Measurements from ENCODE around the gene FRMD4A. TPM values are rescaled to one million over a fixed set of nuclear protein-coding genes. Genes with fewer than 3 reads are reported as not detected.

Gene FRMD4A
- polyA plus RNA-seq, 1 of the 3 experiments (the other 2 are of a cell fraction): 37.7 TPM

GRCh38 chr10:13632884-13633440 is 697.8 kb downstream of the FRMD4A start:
- WGBS (ENCODE audit: low lambda C conversion rate): 94% methylated on average over 5 of the region's 5 CpGs
- POLR2A ChIA-PET: no interaction called here
- no peak overlapping the region for H3K9ac ChIP-seq
- H3F3A ChIP-seq (replicated peaks; ENCODE audit: insufficient read depth): peaks cover 11% of the 10 kb centered on the region
- H3K9me3 ChIP-seq: no peaks in the 10 kb centered on the region
- H2AFZ ChIP-seq (ENCODE audit: low read depth): no peak overlapping the region
- no peak overlapping the region for H3K4me2 ChIP-seq
- no peak overlapping the region for H3K4me3 ChIP-seq (ENCODE audit: low read depth in 2 of 2, low read length in 1 of 2)
- peaks cover 0 to 4% of the 10 kb centered on the region in 2 experiments; a peak in 2 of 4 replicates for H3K4me1 ChIP-seq (ENCODE audit: control insufficient read depth in 1 of 2, insufficient read depth in 2 of 2, low read depth in 1 of 2, low read length in 1 of 2)
- no peaks in the 10 kb centered on the region for H4K20me1 ChIP-seq (ENCODE audit: insufficient read depth)
- H3K9me2 ChIP-seq: no peaks in the 10 kb centered on the region
- H3K36me3 ChIP-seq (replicated peaks in 1 of 2; ENCODE audit: control insufficient read depth in 1 of 2, insufficient read depth in 2 of 2, low read length in 1 of 2): peaks cover 32 to 38% of the 10 kb centered on the region in 2 experiments
- DNase-seq: no peak
- H3K27ac ChIP-seq (ENCODE audit: low read depth in 2 of 2, low read length in 1 of 2): no peak overlapping the region
- CTCF ChIA-PET: interaction anchor here (0.5 to 1.8 kb wide), 2 partner anchors 144 to 261 kb away, joined by 3 to 5 read pairs; no protein-coding TSS in a partner anchor
- H3K79me2 ChIP-seq (ENCODE audit: insufficient read depth): no peaks in the 10 kb centered on the region
- no peaks in the 10 kb centered on the region for H3K27me3 ChIP-seq (ENCODE audit: insufficient read depth)
- no peak for TF ChIP-seq FOSL2 (IDR thresholded peaks at IDR 0.05; ENCODE audit: borderline replicate concordance, low read depth)
- no peak for TF ChIP-seq USF2 (IDR thresholded peaks at IDR 0.05; ENCODE audit: borderline replicate concordance, low read depth, low read length)
- no peak for TF ChIP-seq ELF1 (IDR thresholded peaks at IDR 0.05)
- TF ChIP-seq ZBTB33 (IDR thresholded peaks at IDR 0.05; ENCODE audit: borderline replicate concordance, low read depth): no peak
- no peak for TF ChIP-seq TEAD4 (IDR thresholded peaks at IDR 0.05; ENCODE audit: borderline replicate concordance, insufficient read depth)

GRCh38 chr10:13632440-13632839 is 698.3 kb downstream of the FRMD4A start:
- no peak for DNase-seq
- H3K9me3 ChIP-seq: no peaks in the 10 kb centered on the region
- H3K27ac ChIP-seq (ENCODE audit: low read depth in 2 of 2, low read length in 1 of 2): no peak overlapping the region
- no peaks in the 10 kb centered on the region for H3K9me2 ChIP-seq
- H3K9ac ChIP-seq: no peak overlapping the region
- H3K36me3 ChIP-seq (replicated peaks in 1 of 2; ENCODE audit: control insufficient read depth in 1 of 2, insufficient read depth in 2 of 2, low read length in 1 of 2): peaks cover 33 to 42% of the 10 kb centered on the region in 2 experiments
- 92% methylated on average over 3 of the region's 3 CpGs for WGBS (ENCODE audit: low lambda C conversion rate)
- ChIA-PET CTCF (interaction anchor here (2.5 kb wide), 1 partner anchor 19 kb away, joined by 9 read pairs; no protein-coding TSS in a partner anchor), POLR2A (no interaction called here)
- no peaks in the 10 kb centered on the region for H4K20me1 ChIP-seq (ENCODE audit: insufficient read depth)
- no peak for TF ChIP-seq RFX5 (IDR thresholded peaks at IDR 0.05; ENCODE audit: low read length)
- TF ChIP-seq CTCF (IDR thresholded peaks at IDR 0.05): no peak
- no peak for TF ChIP-seq GABPA (IDR thresholded peaks at IDR 0.05; ENCODE audit: low read depth)
- no peak for TF ChIP-seq MEF2A (IDR thresholded peaks at IDR 0.05; ENCODE audit: borderline replicate concordance, low read depth)
- no peak for TF ChIP-seq TAF1 (IDR thresholded peaks at IDR 0.05; ENCODE audit: borderline replicate concordance, low read depth, low read length)
- no peak for TF ChIP-seq SMC3 (IDR thresholded peaks at IDR 0.05; ENCODE audit: low read depth, low read length)
- TF ChIP-seq TEAD4 (IDR thresholded peaks at IDR 0.05; ENCODE audit: borderline replicate concordance, insufficient read depth): no peak
- no peak for TF ChIP-seq FOXJ3 (CRISPR knock-in tag; IDR thresholded peaks at IDR 0.05)
- no peak for TF ChIP-seq FOSL2 (IDR thresholded peaks at IDR 0.05; ENCODE audit: borderline replicate concordance, low read depth)
- H3K27me3 ChIP-seq (ENCODE audit: insufficient read depth): no peaks in the 10 kb centered on the region
- H3K79me2 ChIP-seq (ENCODE audit: insufficient read depth): no peaks in the 10 kb centered on the region
- no peak overlapping the region for H3K4me3 ChIP-seq (ENCODE audit: low read depth in 2 of 2, low read length in 1 of 2)
- peaks cover 0 to 4% of the 10 kb centered on the region in 2 experiments; a peak in 2 of 4 replicates for H3K4me1 ChIP-seq (ENCODE audit: control insufficient read depth in 1 of 2, insufficient read depth in 2 of 2, low read depth in 1 of 2, low read length in 1 of 2)
- peaks cover 10% of the 10 kb centered on the region for H3F3A ChIP-seq (replicated peaks; ENCODE audit: insufficient read depth)
- H3K4me2 ChIP-seq: no peak overlapping the region
- H2AFZ ChIP-seq (ENCODE audit: low read depth): no peak overlapping the region
